Natural killer cell (primary cell): Measurements from ENCODE around the gene BTBD9. TPM values are rescaled to one million over a fixed set of nuclear protein-coding genes. Genes with fewer than 3 reads are reported as not detected.

ENCODE experiments used
- ATAC-seq, 3 donors: fragments of 150-1000 bp in 2 of 3; fragments of 200-7000 bp in 1 of 3; cut with Tn5 transposase; 1 replicate in 1 of 3; 2 replicates in 2 of 3; pipeline ENCODE4 v1.10.0; 2021; ENCODE audit warnings: mild to moderate bottlenecking in 2 of 3, moderate library complexity in 2 of 3
- DNase-seq, 2 donors: peaks; one replicate each; pipeline versions ENCODE4 v3.0.0 to v3.0.0-alpha.2; 2013 to 2021; ENCODE audit warnings: mixed read lengths in 1 of 2
- H3K27ac ChIP-seq: one replicate; pipeline ENCODE4 v1.5.1; 2013; ENCODE audit warnings: mild to moderate bottlenecking, low read length
- H3K27me3 ChIP-seq: one replicate; pipeline ENCODE4 v1.6.1; 2013; ENCODE audit warnings: low read length; ENCODE audit not compliant: control insufficient read depth, insufficient read depth
- H3K36me3 ChIP-seq: one replicate; pipeline ENCODE4 v1.6.1; 2013; ENCODE audit warnings: low read length; ENCODE audit not compliant: control insufficient read depth, insufficient read depth
- H3K4me1 ChIP-seq: one replicate; pipeline ENCODE4 v1.6.1; 2013; ENCODE audit warnings: low read length; ENCODE audit not compliant: control insufficient read depth, insufficient read depth
- H3K4me3 ChIP-seq: one replicate; pipeline ENCODE4 v1.5.1; 2013; ENCODE audit warnings: low read length
- H3K9me3 ChIP-seq: one replicate; pipeline ENCODE4 v1.6.1; 2013; ENCODE audit warnings: low read length; ENCODE audit not compliant: control insufficient read depth, insufficient read depth
- H3K27ac Mint-ChIP-seq, 2 donors: one replicate each; pipeline ENCODE4 v1.8.0; 2022; ENCODE audit warnings: mild to moderate bottlenecking in 2 of 2, mixed read lengths in 2 of 2, moderate library complexity in 1 of 2
- H3K27me3 Mint-ChIP-seq, 2 donors: one replicate each; pipeline ENCODE4 v1.8.0; 2022; ENCODE audit warnings: low read depth in 2 of 2, mixed read lengths in 2 of 2
- H3K36me3 Mint-ChIP-seq: one replicate; pipeline ENCODE4 v1.8.0; 2022; ENCODE audit warnings: mixed read lengths
- H3K4me1 Mint-ChIP-seq, 2 donors: one replicate each; pipeline ENCODE4 v1.8.0; 2022; ENCODE audit warnings: mixed read lengths in 2 of 2
- H3K4me3 Mint-ChIP-seq: one replicate; pipeline ENCODE4 v1.8.0; 2022; ENCODE audit warnings: mild to moderate bottlenecking, moderate library complexity, mixed read lengths
- H3K9me3 Mint-ChIP-seq, 2 donors: one replicate each; pipeline ENCODE4 v1.8.0; 2022; ENCODE audit warnings: mixed read lengths in 2 of 2
- CTCF ChIP-seq: fragments of 200-600 bp; IDR thresholded peaks from one replicate; pipeline ENCODE4 v1.8.0; 2022; ENCODE audit warnings: antibody characterized with exemption
- WGBS: methylation state at CpG from one replicate; pipeline ENCODE4 v1.1.7; 2013; ENCODE audit warnings: missing lambda C conversion rate; ENCODE audit not compliant: insufficient coverage; 5-methylcytosine and 5-hydroxymethylcytosine counted together
- intact Hi-C: fragments of 100-400 bp; cut with micrococcal nuclease; formaldehyde crosslinking; loops from one replicate; pipeline ENCODE4 v1.14.2; 2022
- total RNA-seq, 4 donors: library from RNA; stranded (reverse); fragments of 120-200 nt in 1 of 4; gene quantifications; one replicate each; pipeline versions ENCODE4 v1.2.3 to v1.2.4, GENCODE V29; 2013 to 2022

BTBD9 gene
- total RNA-seq, 3 donors from 2014 or later (not counting 1 experiment from before 2014, with no cell fraction given), result 51.6 to 70.3 (median 54.3) TPM

GRCh38 chr6:38510205-38510604, 129.5 kb downstream of the BTBD9 start:
- H3K4me3 Mint-ChIP-seq, result no peak overlapping the region
- no peak for ATAC-seq
- intact Hi-C loops, result no loop called here
- no CpG with 5 or more reads among the region's 1 CpG for WGBS
- no peak for DNase-seq
- Histone ChIP-seq H3K36me3 (no peaks in the 10 kb centered on the region), H3K27ac (no peak overlapping the region), H3K27me3 (no peaks in the 10 kb centered on the region), H3K4me1 (no peaks in the 10 kb centered on the region), H3K9me3 (no peaks in the 10 kb centered on the region), H3K4me3 (no peak overlapping the region)
- H3K9me3 Mint-ChIP-seq, result no peaks in the 10 kb centered on the region
- TF ChIP-seq CTCF, result no peak
- no peaks in the 10 kb centered on the region for H3K36me3 Mint-ChIP-seq
- H3K4me1 Mint-ChIP-seq, result peaks cover under 1 to 3% of the 10 kb centered on the region in 2 donors
- no peak overlapping the region for H3K27ac Mint-ChIP-seq
- H3K27me3 Mint-ChIP-seq, result no peaks in the 10 kb centered on the region

GRCh38 chr6:38509713-38510112, 130.0 kb downstream of the BTBD9 start:
- no peaks in the 10 kb centered on the region for H3K27me3 Mint-ChIP-seq
- intact Hi-C loops, result no loop called here
- no peak for TF ChIP-seq CTCF
- Histone ChIP-seq H3K9me3 (no peaks in the 10 kb centered on the region), H3K4me3 (no peak overlapping the region), H3K27ac (no peak overlapping the region), H3K27me3 (no peaks in the 10 kb centered on the region), H3K4me1 (no peaks in the 10 kb centered on the region), H3K36me3 (no peaks in the 10 kb centered on the region)
- no peaks in the 10 kb centered on the region for H3K4me1 Mint-ChIP-seq
- H3K4me3 Mint-ChIP-seq, result no peak overlapping the region
- DNase-seq (no peak), ATAC-seq (no peak)
- no peaks in the 10 kb centered on the region for H3K36me3 Mint-ChIP-seq
- H3K27ac Mint-ChIP-seq, result no peak overlapping the region
- H3K9me3 Mint-ChIP-seq, result no peaks in the 10 kb centered on the region
- WGBS, result 96% methylated on average over 1 of the region's 1 CpG

GRCh38 chr6:38508894-38509293, 130.8 kb downstream of the BTBD9 start:
- no peaks in the 10 kb centered on the region for H3K36me3 ChIP-seq
- Mint-ChIP-seq H3K36me3 (no peaks in the 10 kb centered on the region), H3K4me3 (no peak overlapping the region), H3K9me3 (no peaks in the 10 kb centered on the region), H3K27me3 (no peaks in the 10 kb centered on the region), H3K4me1 (no peaks in the 10 kb centered on the region), H3K27ac (no peak overlapping the region)
- DNase-seq, result no peak
- no peak for TF ChIP-seq CTCF
- no peak overlapping the region for H3K27ac ChIP-seq
- no peaks in the 10 kb centered on the region for H3K9me3 ChIP-seq
- H3K4me1 ChIP-seq, result no peaks in the 10 kb centered on the region
- no peaks in the 10 kb centered on the region for H3K27me3 ChIP-seq
- no peak overlapping the region for H3K4me3 ChIP-seq
- ATAC-seq, result no peak
- intact Hi-C loops, result no loop called here

- Mint-ChIP-seq H3K4me3 (no peak overlapping the region), H3K9me3 (no peaks in the 10 kb centered on the region), H3K27me3 (no peaks in the 10 kb centered on the region), H3K4me1 (no peaks in the 10 kb centered on the region), H3K27ac (no peak overlapping the region), H3K36me3 (no peaks in the 10 kb centered on the region)
- intact Hi-C loops, result no loop called here
- Histone ChIP-seq H3K27me3 (no peaks in the 10 kb centered on the region), H3K4me3 (no peak overlapping the region), H3K9me3 (no peaks in the 10 kb centered on the region), H3K4me1 (no peaks in the 10 kb centered on the region), H3K27ac (no peak overlapping the region), H3K36me3 (no peaks in the 10 kb centered on the region)
- ATAC-seq (no peak), DNase-seq (no peak)
- no peak for TF ChIP-seq CTCF
- WGBS, result 94% methylated on average over 2 of the region's 2 CpGs
Observed at GRCh38 chr6:38508286-38508685, 131.4 kb downstream of the BTBD9 start.
